ENCODE measurements around the gene HES3. TPM values are rescaled to one million over a fixed set of nuclear protein-coding genes. Genes with fewer than 3 reads are reported as not detected.

HES3 gene
- total RNA-seq, 2 experiments from 2014 or later, result not detected

DNA sequence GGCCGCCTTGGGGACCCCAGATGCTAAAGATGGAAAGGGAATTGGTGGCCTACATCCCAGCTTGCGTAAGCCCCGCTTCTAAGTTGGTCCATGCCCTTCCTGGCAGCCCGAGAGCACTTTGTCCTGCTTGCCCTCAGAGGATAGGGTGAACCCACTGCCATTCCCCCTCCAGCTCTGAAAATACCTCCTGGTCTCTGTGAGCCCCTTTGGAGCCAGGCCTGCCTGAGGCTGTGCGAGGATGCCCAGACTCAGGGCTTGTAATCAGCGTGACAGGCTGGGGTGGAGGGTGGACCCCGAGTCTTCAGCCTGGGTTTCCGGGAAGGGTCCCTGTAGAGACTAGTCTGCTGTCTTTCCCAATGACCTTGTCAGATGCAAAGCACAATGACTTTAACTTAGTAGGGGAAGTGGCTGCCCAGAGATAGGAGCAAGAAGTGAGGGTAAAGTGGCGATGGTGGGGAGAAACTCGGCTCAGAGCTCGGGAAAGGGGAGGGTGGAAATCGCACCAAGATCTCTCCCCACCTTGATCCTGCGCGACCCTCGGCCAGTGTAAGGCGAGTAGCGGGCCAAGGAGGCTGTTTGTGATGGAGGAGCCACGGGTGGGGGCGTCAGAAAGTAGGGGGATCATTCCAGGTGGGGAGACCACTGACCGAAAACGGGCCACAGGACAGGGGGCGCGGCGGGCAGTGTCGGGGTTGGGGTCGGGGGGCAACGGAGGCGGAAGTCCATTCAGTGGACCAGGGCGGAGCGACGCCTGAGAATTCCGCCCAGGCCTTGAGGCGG, 2.7 kb upstream of the HES3 start:
- Mint-ChIP-seq H3K27me3 (ENCODE audit: low read depth) (peaks cover 46% of the 10 kb centered on the region), H3K36me3 (ENCODE audit: low read depth) (no peaks in the 10 kb centered on the region), H3K9me3 (ENCODE audit: insufficient read depth) (no peaks in the 10 kb centered on the region), H3K4me1 (ENCODE audit: low read depth) (peaks cover 13% of the 10 kb centered on the region), H3K4me3 (no peak overlapping the region), H3K27ac (no peak overlapping the region)
- ATAC-seq (no peak), DNase-seq (no peak)
- ChIA-PET CTCF (interaction anchor here (1.0 kb wide), 1 partner anchor 36 kb away, joined by 3 read pairs; no protein-coding TSS in a partner anchor), POLR2A (no interaction called here)

DNA sequence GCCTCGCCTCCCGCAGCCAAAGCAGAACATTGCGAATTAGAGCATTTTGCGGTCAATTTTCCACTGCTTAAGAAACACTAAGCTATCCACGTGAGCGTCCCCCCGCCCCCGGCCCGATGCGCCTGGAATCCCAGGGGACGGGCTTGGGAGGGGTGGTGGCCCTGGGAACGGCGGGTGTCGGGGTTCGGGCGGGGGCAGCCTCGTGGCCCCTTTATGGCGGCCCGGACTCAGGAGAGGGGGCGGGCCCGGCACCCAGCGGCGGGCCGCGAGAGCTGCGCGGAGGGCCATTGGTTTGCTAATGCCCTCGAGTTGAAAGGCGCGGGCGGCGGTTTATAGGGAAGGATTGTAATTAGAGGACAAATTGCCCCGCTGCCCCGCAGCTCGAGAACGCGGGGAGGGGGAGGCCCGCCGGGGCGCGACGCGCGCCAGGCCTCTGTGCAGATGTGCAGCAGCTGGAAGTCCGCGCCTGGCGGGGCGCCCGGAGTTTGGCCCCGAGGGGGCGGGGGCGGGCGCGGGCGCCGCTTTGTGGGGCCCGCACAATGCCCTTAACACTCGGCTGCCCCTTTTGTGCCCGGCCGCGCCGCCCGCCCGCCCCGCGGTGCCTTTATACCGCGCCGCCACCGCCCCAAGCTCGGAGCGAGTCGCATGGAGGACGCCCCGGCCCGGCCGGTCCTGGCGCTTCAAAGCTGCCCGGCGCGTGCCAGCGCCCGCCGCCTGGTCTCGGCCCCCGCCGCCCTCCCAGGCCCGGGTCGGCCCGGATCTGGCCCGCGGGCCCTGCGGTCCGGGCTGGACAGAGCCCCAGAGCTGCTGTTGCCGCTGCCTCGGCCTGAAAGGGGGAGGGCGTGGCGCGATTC, 1.9 kb upstream of the HES3 start:
- ATAC-seq (no peak), DNase-seq (no peak)
- H3K36me3 Mint-ChIP-seq (ENCODE audit: low read depth), result no peaks in the 10 kb centered on the region
- ChIA-PET CTCF (interaction anchor here (1.0 to 1.2 kb wide), 2 partner anchors 37 to 181 kb away, joined by 3 to 4 read pairs; no protein-coding TSS in a partner anchor), POLR2A (no interaction called here)
- peaks cover 53% of the 10 kb centered on the region for H3K27me3 Mint-ChIP-seq (ENCODE audit: low read depth)
- no peaks in the 10 kb centered on the region for H3K9me3 Mint-ChIP-seq (ENCODE audit: insufficient read depth)
- no peak overlapping the region for H3K4me3 Mint-ChIP-seq
- no peak overlapping the region for H3K27ac Mint-ChIP-seq
- peaks cover 19% of the 10 kb centered on the region for H3K4me1 Mint-ChIP-seq (ENCODE audit: low read depth)

DNA sequence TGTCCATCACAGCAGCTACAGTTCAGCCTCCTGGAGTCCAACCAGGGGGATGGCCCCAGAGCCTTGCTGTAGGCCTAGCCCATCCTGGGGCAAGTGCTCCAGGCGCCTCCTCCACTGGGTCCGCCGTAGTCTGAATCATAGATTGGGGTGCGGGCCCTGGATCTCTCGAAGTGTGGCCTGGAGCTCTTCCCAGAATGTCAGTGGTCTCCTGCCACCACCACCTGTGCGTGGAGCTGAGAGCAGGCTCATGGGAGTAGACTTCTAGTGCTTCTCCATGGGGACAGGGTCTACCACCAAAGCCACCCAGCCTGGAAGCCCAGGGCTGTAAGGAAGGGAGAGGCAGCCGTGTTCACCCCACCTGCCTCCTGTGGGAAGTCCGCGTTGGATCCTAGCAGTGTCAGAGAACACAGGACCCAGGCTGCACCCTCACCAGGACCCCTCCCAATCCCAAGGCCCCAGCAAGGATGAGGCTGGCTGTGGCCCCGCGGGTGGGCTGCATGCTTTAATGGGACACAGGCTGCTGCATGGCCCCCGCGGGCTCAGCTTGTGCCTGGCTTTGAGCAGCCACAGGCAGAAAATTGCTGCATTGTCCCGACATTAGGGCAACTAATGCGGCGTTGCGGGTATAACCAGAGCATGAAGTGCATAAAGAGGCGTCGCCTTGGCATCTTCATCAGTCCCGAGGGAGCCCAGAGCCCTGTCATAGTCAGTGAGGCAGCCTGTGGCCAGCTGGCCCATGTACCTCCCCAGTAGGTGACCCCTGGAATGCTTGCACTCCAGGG, 735 bp upstream of the HES3 start:
- Mint-ChIP-seq H3K27me3 (ENCODE audit: low read depth) (peaks cover 63% of the 10 kb centered on the region), H3K4me3 (no peak overlapping the region), H3K9me3 (ENCODE audit: insufficient read depth) (no peaks in the 10 kb centered on the region), H3K27ac (no peak overlapping the region), H3K4me1 (ENCODE audit: low read depth) (peaks cover 19% of the 10 kb centered on the region), H3K36me3 (ENCODE audit: low read depth) (no peaks in the 10 kb centered on the region)
- DNase-seq, result no peak
- ChIA-PET CTCF (interaction anchor here (1.2 kb wide), 1 partner anchor 180 kb away, joined by 4 read pairs; no protein-coding TSS in a partner anchor), POLR2A (no interaction called here)
- no peak for ATAC-seq

DNA sequence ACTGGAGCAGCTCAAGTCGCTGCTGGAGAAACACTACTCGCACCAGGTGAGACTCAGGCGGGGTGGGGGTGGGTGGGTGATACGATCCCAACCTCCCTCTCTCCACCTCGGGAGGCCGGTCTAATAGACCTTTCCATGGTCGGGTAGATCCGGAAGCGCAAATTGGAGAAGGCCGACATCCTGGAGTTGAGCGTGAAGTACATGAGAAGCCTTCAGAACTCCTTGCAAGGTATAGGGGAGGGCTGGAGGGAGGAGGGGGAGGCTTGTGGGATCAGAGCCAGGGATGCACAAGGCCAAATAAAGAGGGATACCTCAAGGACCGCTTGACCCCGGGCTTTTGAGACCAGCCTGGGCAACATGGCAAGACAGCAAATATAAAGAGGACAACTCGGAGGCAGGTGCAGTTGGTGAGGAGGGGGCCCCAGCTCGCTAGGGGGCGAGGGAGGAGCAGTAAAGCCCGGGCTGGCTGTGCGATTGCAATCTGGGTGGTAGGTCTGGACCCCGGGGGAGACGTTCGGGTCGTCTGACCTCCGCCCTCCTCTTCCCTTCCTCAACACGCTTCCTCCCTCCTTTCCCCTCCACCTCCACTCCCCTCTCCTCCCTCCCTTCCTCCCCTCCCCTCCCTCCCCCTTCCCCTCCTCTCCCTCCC, 546 bp downstream of the HES3 start:
- POLR2A ChIA-PET, result no interaction called here
- peaks cover 16% of the 10 kb centered on the region for H3K4me1 Mint-ChIP-seq (ENCODE audit: low read depth)
- CTCF ChIA-PET, result interaction anchor here (0.6 to 5.1 kb wide), 14 partner anchors 8 to 193 kb away, joined by 3 to 73 read pairs (median 4); partner anchors contain the start of genes GPR153, ICMT and RNF207
- H3K27ac Mint-ChIP-seq, result no peak overlapping the region
- no peaks in the 10 kb centered on the region for H3K36me3 Mint-ChIP-seq (ENCODE audit: low read depth)
- DNase-seq, result no peak
- H3K27me3 Mint-ChIP-seq (ENCODE audit: low read depth), result peaks cover 63% of the 10 kb centered on the region
- no peak overlapping the region for H3K4me3 Mint-ChIP-seq
- no peaks in the 10 kb centered on the region for H3K9me3 Mint-ChIP-seq (ENCODE audit: insufficient read depth)
- ATAC-seq, result no peak

DNA sequence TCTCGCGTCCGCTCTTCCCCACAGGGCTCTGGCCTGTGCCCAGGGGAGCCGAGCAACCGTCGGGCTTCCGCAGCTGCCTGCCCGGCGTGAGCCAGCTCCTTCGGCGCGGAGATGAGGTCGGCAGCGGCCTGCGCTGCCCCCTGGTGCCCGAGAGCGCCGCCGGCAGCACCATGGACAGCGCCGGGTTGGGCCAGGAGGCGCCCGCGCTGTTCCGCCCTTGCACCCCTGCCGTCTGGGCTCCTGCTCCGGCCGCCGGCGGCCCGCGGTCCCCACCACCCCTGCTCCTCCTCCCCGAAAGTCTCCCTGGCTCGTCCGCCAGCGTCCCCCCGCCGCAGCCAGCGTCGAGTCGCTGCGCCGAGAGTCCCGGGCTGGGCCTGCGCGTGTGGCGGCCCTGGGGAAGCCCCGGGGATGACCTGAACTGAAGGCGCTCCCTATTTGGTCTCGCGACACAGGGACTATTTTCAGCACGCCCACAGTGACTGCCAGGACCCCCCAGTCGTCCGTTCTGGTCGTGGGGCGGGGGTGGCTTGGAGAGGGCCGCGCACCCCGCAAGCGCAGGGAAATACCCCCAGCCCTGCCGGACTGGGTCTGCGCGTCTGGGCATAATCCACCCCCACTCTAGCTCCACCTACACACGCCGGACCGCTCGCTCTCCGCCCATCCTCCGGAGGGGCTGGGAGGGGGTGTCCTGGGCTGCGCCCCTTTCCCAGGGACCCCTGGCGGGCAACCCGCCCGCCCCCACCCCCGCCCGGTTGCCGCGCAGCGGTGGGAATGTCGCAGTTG, 1.3 kb downstream of the HES3 start:
- Mint-ChIP-seq H3K4me3 (no peak overlapping the region), H3K27ac (no peak overlapping the region), H3K27me3 (ENCODE audit: low read depth) (peaks cover 60% of the 10 kb centered on the region), H3K9me3 (ENCODE audit: insufficient read depth) (no peaks in the 10 kb centered on the region), H3K36me3 (ENCODE audit: low read depth) (no peaks in the 10 kb centered on the region), H3K4me1 (ENCODE audit: low read depth) (peaks cover 16% of the 10 kb centered on the region)
- ATAC-seq (peak; percentile 81), DNase-seq (peak; percentile 85)
- ChIA-PET POLR2A (interaction anchor here (1.0 kb wide), 1 partner anchor 158 kb away, joined by 3 read pairs; no protein-coding TSS in a partner anchor), CTCF (interaction anchor here (0.6 to 5.1 kb wide), 29 partner anchors 8 to 209 kb away, joined by 3 to 73 read pairs (median 4); partner anchors contain the start of genes ACOT7, GPR153, ICMT and RNF207)

DNA sequence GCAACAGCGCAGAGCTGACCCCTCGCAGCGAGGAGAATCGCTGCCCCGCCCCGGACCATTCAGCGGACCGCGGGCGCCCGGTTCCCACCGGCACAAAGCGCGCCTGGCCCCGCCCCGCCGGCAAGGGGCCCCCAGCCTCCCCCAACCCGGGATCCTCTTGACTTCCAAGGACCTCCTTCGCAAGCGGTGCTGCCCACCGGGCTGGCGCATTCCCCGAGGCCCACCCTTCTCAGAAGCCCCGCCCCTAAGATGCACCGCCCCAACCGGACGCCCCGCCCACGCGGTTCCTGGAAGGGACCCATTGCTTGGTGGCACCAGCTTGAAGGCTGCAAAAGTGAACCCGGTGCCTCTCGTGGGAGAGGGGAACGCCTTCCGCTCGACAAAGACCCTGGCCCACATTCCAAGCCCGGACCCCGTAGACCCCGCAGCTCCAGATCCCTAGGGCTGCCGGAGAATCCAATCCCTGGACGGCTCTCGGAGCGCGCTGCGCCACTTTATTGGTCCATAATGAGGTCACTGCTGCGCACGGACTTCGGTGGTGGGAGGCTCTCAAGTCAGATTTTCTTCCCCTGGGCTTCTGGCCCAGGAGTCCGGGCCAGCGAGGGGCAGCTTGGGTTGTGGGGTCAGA, 2.0 kb downstream of the HES3 start:
- Mint-ChIP-seq H3K9me3 (ENCODE audit: insufficient read depth) (no peaks in the 10 kb centered on the region), H3K27me3 (ENCODE audit: low read depth) (peaks cover 62% of the 10 kb centered on the region), H3K27ac (no peak overlapping the region), H3K4me3 (no peak overlapping the region), H3K4me1 (ENCODE audit: low read depth) (peaks cover 16% of the 10 kb centered on the region), H3K36me3 (ENCODE audit: low read depth) (no peaks in the 10 kb centered on the region)
- CTCF ChIA-PET, result interaction anchor here (0.6 to 5.1 kb wide), 45 partner anchors 9 to 307 kb away, joined by 3 to 73 read pairs (median 5); partner anchors contain the start of genes ACOT7, GPR153, HES2 and ICMT
- POLR2A ChIA-PET, result interaction anchor here (1.0 kb wide), 2 partner anchors 157 to 244 kb away, joined by 3 read pairs; no protein-coding TSS in a partner anchor
- ATAC-seq (peak; percentile 21), DNase-seq (peak; percentile 73)

DNA sequence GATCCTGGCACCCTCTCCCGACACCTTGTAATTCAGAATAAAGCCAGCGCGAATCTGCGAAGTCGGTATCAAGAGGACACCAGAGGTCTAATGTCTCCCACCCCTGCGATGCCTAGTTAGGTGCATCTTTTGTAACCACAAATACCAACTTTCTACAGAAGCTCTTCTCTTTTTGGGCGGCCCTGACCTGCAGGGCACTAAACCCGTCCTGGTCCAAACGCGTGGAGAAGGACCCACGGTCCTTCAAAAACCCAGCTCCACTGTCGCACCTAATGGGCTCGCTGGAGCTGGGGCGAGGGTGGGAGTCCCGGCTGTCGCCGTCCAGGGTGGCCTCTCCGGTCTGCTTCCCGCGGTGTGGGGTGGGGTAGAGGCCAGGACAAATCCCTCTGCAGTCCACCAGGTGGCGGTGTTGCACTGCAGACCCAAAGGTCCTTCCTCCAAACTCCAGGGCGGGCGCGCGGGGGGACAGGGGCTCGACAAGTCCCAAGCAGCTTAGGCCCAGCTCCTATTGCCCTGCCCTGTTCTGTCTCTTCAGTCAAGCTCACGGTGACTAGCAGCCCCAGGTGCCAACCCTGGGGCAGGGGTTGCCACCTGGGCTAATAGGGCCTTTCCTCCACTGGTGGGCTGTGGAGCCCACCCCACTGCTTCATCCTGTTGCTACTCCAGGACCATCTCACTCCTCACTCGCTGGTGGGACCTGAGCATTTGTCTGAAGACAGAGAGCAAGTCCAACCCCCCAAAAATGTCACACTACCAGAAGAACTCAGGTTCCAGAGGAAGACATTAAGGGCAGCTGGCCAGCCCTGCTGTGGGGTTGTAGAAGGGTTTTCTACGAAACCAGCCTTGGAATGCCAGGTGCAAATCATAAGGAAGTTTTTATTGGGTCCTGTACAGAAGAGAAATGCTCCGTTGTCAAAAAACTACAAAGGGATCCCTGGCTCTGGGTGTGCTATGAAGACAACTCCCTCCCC, 2.8 kb downstream of the HES3 start:
- peak; percentile 64 for ATAC-seq
- peak; percentile 85 for DNase-seq
- peaks cover 58% of the 10 kb centered on the region for H3K27me3 Mint-ChIP-seq (ENCODE audit: low read depth)
- ChIA-PET POLR2A (interaction anchor here (1.0 kb wide), 2 partner anchors 157 to 243 kb away, joined by 3 read pairs; no protein-coding TSS in a partner anchor), CTCF (interaction anchor here (0.6 to 5.1 kb wide), 55 partner anchors 9 to 306 kb away, joined by 3 to 73 read pairs (median 4); partner anchors contain the start of genes ACOT7, GPR153, HES2 and ICMT)
- H3K36me3 Mint-ChIP-seq (ENCODE audit: low read depth), result no peaks in the 10 kb centered on the region
- H3K4me1 Mint-ChIP-seq (ENCODE audit: low read depth), result peaks cover 10% of the 10 kb centered on the region
- peak overlapping the region; percentile 57 for H3K4me3 Mint-ChIP-seq
- H3K27ac Mint-ChIP-seq, result no peak overlapping the region
- H3K9me3 Mint-ChIP-seq (ENCODE audit: insufficient read depth), result no peaks in the 10 kb centered on the region

DNA sequence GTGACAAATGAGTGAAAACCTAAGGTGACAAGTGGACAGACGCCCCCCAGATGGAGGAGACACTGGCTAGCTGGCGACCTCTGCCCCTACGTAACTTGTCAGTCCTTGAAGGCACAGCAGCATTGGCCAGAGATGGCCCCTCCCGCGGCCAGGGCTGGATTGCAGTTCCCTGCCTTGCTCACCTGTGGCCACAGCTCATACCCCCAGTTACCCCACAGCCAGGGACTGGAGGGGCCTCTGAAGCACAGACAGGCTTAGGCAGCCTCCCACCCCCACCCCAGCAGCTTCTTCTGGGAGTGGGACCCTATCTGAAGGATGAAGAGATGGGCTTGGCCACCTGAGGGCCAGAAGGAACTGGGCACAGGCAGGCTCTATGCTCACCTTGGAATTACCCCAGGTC, 3.7 kb downstream of the HES3 start:
- H3K36me3 Mint-ChIP-seq (ENCODE audit: low read depth), result no peaks in the 10 kb centered on the region
- ChIA-PET POLR2A (no interaction called here), CTCF (interaction anchor here (0.8 to 5.1 kb wide), 23 partner anchors 11 to 306 kb away, joined by 3 to 73 read pairs (median 7); partner anchors contain the start of genes ACOT7, ICMT, RNF207 and RPL22)
- no peak overlapping the region for H3K4me3 Mint-ChIP-seq
- no peak for DNase-seq
- no peaks in the 10 kb centered on the region for H3K9me3 Mint-ChIP-seq (ENCODE audit: insufficient read depth)
- no peak overlapping the region for H3K27ac Mint-ChIP-seq
- peaks cover 12% of the 10 kb centered on the region for H3K4me1 Mint-ChIP-seq (ENCODE audit: low read depth)
- ATAC-seq, result no peak
- peaks cover 61% of the 10 kb centered on the region for H3K27me3 Mint-ChIP-seq (ENCODE audit: low read depth)

DNA sequence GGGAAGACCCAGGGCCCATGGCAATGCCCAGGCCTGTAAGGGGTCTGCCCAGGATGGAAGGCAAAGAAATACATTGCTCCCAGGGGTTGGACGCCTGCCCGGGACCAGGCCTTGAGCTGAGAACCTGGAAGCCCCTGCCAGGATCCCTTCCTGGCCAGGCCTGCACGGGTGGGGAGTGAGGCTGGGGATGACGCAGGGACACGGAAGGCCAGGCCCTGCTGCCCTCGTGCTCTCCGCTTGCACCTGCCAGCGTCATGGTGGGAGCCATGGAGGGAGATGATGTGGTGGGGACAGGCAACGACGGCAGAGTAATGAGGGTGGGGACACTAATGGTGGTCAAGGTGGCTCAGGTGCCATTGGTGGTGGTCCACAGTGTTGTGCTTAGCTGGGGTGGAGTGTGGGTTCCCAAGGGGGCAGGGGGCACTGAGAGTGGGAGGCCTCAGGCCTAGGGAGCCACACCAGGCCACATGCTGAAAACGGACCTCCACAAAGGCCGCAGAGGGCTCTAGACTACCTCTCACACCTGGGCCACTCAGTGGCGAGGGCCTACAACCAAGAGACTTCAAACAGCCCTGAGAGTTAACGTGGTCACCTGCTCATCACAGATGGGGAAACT, 4.3 kb downstream of the HES3 start:
- H3K27ac Mint-ChIP-seq, result no peak overlapping the region
- DNase-seq (no peak), ATAC-seq (no peak)
- H3K4me1 Mint-ChIP-seq (ENCODE audit: low read depth), result peaks cover 12% of the 10 kb centered on the region
- no peak overlapping the region for H3K4me3 Mint-ChIP-seq
- no peaks in the 10 kb centered on the region for H3K36me3 Mint-ChIP-seq (ENCODE audit: low read depth)
- H3K27me3 Mint-ChIP-seq (ENCODE audit: low read depth), result peaks cover 58% of the 10 kb centered on the region
- H3K9me3 Mint-ChIP-seq (ENCODE audit: insufficient read depth), result no peaks in the 10 kb centered on the region
- ChIA-PET CTCF (interaction anchor here (0.9 to 5.1 kb wide), 11 partner anchors 12 to 232 kb away, joined by 3 to 73 read pairs (median 6); partner anchors contain the start of genes ACOT7 and ICMT), POLR2A (no interaction called here)
